ENCODE data around the gene LYRM1.

GRCh38 chr16:20933589-20933988 is 33.0 kb downstream of the LYRM1 start:
- TF ChIP-seq CTCF (IDR thresholded peaks at IDR 0.05), result no peak
- no peak for TF ChIP-seq POLR2A (IDR thresholded peaks at IDR 0.05)
- TF ChIP-seq POLR2AphosphoS5 (IDR thresholded peaks at IDR 0.05), result no peak
